Measurements from ENCODE around the gene TXNL1. TPM values are rescaled to one million over a fixed set of nuclear protein-coding genes. Genes with fewer than 3 reads are reported as not detected.

Gene TXNL1
- total RNA-seq: 37.2 and 38.7 TPM in 2 replicates

DNA sequence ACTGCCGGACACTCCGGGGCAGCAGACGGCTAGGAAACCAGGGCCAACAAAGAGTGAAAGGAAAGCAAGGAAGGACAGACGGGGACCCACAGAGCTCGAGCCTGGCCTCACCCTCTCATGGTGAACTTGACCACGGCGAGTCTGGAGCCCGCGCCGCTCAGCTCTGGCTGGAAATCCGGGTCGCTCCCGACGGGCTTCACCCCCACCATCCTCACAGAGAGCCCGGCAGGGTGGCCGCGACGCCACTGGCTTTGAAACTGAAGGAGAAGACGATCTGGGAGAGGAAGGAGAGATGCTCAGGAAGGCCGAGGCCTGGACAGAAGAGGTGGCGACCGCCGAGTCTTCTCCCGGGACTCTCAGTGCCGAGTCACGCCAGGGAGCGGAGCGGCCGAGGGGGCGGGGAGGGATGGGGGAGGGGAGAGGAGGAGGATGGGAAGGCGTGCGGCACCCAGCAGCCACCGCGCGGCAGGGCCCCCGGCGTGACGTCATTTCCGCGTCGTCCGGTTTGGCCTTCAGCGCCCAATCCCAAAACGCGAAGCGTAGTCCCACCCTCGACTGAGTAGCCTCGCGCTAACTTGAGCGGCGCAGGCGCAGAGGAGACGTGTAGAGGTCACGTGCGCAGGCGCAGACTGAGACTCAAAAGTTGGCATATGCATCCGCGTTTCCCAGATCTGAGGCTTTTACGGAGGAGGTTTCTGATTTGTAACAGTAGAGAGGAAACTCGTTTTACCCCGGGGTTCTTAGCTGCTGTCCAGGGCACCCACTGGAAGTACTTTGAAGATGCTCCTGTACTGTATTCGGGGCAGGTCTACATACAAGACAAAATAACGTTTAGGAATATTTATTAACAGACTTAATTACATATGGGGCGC is at the start of gene TXNL1:
TXNL1 (minus strand) TSS at position 361 of the 872 bp plus-strand sequence; CDS start at position 209, 152 bp downstream.

GRCh38 chr18:56650944-56651770 is 12.8 kb upstream of the TXNL1 start, which contains the start of gene WDR7:
Gene WDR7 (plus strand): TSS chr18:56651359. CDS start chr18:56672516, 21,157 bp downstream.

Other genes starting within 250 kb of the TXNL1 start
- gene WDR7, start 12.8 kb upstream of the TXNL1 start, total RNA-seq: 17.1 and 25.6 TPM in 2 replicates